Activated CD4-positive, alpha-beta T cell treated with anti-CD3 and anti-CD28 coated beads for 1 hour (primary cell): ENCODE measurements around the gene ADORA3.

Experiments used
- DNase-seq: peaks from one replicate; pipeline ENCODE4 v3.0.0-alpha.2; 2020

Gene ADORA3

DNA sequence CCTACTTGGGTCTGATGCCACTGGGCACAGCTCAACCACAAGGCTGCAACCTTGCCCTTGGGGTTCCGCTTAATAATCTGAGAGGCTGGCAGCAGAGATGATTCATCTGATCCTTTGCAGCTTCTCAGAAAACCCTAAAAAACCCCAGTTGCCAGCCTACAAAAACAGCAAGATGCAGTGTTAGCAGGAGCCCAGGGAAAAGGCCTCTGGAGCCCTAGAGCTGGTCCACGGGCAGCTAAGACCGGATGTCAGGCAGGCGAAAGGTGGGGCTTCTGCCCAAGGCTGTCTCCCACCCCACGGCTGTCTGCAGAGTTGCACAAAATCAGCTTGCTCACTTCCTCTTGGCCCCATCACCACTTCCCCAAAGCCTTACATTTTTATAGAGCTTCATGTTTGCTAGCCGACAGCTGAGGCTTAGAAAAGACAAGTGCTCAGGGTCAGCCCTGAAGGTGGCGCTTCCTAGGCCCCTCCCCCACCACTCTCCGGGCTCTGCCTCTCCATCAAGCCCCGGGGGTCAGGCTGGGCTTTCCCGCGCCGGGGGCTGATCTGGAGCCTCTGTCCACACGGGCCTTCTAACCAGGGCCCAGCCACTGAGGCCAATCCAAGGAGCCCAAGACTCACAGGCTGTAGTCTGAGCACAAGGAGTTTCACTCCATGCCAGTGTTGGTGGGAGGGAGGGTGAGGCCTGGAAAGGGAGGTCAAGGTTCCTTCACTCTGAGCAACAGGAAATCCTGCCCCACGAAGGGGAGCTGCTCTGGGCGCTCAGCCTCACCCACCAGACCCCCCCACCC, 4.2 kb upstream of the ADORA3 start:
- DNase-seq: peak; percentile 29

DNA sequence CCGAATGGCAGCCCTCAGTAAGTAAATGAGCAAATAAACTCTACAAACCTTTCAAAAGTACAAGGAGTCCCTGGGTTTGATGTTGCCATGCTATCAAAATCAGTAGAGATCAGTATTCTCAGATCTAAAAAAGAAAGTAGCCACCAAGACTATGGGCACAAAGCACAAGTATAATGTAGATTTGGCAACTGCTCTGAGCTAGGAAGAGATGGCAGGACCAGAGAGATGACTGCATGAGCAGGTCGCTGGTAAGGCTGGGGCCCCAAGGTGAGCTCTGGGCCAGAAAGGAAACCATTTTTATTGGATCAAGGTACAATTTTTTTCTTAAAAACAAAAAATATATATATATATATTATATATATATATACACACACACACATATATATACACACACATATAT, 3.1 kb upstream of the ADORA3 start:
- no peak for DNase-seq

DNA sequence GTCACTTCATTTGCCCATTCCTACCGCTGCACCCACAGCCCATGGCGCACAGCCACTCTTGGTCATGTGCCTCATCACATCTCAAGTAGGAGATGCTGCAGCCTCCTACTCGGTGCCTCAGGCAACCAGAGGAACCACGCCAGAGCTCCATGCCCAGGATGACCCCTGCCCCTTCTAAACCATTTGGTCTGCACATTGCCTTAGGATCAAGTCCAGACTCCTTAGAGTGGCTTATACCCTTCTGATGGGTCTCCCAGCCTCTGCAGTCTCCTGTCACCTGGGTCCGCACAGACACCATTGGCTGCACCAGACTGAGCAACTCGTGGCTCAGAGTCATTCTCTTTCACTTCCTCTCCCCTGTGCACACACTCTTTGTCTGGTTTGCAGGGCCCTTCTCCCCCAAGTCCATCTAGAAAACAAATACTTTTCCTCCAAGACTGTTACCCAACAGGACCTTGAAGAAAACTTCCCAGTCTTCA, 2.2 kb upstream of the ADORA3 start:
- DNase-seq: no peak

DNA sequence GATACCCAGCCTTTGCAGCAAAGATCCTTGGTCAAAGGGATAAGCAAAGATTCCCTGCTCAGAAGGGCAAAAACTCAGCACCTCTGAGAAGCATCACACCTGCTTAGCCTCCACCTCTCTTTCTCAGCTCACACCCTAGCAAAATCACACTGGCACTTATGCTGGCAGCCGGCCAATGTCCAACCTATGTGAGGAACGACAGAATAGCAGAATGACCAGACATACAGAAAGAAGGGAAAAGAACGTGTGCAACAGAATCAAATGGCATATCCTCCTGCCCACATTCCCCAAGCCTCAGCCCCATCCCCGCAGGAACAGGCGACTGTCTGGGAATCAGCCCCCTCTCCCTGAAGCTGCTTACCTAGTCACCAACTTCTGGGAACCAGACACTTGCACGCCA, 664 bp upstream of the ADORA3 start:
- DNase-seq: no peak

DNA sequence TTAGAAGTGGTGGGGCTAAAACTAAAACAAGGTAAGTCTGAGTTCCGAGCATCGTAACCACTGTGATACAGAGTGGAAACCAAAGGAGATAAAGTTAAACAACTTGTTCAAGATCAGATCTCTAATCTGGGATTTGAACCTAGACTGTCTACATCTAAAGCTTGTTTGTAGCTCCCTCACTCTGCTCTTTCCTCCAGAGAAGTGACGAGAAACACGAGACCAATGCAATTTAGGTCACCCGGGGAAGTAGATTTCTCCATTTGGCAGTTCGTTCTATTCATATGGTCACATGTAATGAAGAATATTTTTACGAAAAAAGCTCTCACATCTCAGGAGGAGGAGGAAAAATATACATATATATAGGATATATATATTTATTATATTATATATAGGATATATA, 1.8 kb downstream of the ADORA3 start:
- DNase-seq: no peak

DNA sequence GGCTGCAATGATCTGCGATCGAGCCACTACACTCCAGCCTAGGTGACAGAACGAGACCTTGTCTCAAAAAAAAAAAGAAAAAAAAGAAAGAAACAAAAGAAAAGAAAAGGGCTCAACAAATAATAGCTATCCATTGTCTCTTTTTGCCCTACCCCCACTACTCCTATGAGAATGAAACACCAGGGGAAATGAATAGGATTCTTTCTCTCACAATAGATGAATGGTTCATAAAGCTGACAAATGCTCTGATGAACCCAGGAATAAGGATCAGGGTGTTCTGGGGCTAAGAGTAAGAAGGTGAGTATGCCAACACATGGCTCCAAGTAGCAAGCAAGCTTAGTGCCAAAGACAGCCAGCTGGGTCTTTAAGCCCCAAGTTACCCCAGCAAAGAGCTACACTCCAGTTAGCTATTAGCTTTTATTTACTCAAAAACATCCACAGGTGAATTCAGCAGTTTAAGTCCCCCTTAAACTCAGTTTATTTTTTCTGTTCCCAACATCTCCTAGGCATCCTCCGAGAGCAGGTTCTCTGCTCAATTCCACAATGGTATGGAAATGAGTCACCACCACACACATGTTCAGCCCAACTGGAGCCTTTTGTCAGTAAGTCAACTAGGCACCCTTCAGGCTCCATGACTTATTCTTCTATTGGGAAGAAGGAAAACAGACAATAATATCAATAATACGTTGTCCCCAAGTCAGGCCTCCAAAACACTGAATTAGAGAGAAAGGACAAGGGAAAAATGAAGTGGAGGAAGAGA, 4.2 kb downstream of the ADORA3 start:
- no peak for DNase-seq

DNA sequence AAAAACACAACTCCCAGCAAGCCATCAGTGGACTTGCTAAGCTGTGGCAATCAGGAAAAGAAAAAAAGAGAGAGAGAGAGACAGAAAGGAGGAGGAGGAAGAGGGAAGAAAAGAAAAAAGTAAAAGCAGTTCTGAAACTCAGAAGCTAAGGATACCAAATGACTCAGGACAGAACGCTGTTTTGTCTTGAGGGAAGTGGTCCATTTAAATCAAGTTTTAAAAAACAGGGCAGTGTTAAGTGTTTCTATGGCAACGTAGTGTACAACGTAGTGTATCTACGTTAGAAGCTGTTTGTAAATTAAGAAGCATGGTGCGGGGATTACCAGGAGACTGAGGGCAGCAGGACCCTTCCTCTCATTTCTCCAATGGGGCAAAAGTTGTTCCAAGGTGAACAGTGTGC, 5.8 kb downstream of the ADORA3 start:
- DNase-seq: no peak

DNA sequence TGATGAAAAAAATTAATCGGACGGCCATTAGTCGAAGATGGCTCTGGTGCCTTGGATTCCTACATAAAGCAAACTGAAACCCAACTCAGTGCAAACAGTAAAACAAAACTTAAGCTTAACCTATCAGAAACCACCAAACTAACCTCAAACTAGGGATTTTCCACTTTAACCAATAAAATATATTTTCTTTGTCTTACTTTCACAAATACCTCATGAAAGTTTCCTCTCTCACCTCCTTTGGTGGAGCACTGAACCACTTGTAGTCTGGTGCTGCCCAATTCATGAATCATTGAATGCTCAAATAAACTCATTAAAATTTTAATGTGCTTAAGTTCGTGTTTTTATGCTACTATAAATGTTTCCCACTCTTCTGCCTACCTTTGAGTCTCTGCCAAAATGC, 7.0 kb downstream of the ADORA3 start:
- DNase-seq: no peak

DNA sequence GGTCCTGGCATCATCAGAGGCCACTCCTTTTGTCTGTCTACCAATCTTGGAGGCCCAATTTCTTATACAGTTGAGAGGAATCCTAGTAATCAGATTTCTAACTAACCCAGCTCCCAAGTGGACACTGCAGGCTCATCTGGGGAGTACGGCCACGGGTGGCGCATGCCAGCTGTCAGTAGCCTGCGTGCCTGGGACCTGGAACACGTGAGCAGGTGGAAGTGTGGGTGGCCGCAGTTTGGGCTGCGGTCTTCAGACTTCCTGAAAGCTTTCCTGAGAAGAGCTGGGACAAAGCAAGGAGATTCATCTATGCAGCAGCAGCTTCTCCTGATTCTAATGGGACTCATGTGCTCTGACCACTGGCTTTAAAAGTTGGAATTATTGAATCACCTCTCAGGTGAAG, 12.4 kb downstream of the ADORA3 start:
- no peak for DNase-seq

DNA sequence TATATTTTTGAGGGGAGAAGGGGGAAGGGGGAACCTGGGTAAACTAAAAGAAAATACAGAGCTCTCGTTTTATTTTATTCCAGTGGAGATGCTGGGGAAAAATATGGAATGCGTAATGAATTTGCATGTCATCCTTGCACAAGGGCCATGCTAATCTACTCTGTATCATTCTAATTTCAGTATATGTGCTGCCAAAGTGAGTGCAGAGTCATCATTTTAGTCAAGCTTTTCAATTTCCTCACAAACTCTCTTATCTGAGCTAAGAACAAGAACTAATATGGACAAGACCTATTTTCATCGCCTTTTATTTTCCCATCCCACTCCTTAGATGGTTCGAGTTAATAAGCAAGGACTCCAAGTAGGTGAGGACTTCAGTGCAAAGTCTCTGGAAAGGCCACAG, 13.2 kb downstream of the ADORA3 start:
- DNase-seq: no peak

DNA sequence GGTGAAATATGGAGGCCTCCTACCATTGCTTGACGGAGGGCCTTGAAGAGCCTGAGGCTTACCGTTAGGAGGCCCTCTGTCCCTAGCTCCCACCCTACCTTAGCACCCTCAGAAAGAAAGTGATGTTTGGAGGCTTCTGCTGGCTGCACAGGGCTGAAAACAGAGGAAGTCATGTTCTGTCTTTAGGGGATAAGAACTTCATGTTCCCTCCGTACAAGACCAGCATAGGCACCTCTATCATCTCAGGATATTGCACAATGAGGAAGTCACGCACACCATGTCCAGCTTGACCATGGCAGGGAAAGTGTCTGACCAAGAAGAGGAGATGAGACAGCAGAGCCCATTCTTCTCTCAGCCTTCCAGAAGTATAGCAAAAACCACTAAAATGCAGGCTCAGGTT, 13.8 kb downstream of the ADORA3 start:
- DNase-seq: no peak

DNA sequence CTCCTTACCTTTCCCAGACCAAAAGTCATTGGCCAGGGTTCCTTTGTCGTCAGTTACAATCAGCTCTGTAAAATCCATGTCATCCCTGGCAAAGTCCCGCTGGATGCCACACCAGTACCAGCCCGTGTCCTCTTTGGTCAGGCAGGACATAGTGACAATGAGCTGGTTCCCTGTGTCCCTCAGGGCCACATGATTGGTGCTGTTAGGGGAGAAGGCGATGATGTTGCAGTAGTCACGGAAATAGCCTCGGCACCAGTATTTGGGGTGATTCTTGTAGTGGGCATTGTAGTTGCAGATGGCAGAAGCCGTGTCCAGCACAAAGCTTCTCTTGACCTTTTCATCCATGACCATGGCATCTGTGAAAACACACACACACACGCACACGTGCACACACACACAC, 14.8 kb downstream of the ADORA3 start:
- no peak for DNase-seq

DNA sequence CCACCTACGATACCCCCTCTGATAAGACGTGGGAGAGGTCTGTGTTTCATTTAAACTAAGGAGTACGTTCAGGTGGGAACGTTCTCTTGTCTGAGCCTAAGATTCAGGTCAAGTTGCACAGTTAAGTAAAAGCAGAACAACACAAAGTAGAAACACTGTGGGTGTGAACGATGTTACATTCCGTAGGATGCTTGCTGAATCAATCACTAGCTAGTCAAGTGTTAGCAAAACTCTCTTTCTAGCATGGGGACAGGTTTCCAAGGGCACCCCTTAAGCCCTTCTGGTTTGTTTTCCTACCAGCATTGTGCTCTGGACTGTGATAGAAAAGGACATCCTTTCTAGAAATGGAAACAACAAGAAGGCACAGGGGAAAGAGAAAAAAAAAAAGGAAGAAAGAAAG, 16.3 kb downstream of the ADORA3 start:
- DNase-seq: no peak

DNA sequence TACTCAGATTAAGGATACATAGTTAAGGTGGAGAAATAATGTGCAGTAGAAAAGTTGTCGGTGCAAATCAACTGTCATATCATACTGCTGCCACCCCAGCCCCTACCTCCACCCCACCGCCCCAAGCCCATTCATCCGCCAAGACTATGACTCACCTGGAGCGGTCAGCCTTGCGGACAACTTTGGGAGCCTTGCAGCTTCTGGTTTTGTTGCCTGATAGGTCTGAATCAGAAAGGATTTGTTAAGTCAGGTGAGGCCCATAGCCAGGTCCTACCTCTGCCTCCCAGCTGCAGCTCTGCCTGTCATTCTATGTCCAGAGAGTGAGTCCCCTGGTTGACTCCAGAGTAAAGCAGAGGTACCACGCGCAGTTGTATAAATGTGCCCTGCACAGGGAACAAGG, 17.0 kb downstream of the ADORA3 start:
- no peak for DNase-seq

DNA sequence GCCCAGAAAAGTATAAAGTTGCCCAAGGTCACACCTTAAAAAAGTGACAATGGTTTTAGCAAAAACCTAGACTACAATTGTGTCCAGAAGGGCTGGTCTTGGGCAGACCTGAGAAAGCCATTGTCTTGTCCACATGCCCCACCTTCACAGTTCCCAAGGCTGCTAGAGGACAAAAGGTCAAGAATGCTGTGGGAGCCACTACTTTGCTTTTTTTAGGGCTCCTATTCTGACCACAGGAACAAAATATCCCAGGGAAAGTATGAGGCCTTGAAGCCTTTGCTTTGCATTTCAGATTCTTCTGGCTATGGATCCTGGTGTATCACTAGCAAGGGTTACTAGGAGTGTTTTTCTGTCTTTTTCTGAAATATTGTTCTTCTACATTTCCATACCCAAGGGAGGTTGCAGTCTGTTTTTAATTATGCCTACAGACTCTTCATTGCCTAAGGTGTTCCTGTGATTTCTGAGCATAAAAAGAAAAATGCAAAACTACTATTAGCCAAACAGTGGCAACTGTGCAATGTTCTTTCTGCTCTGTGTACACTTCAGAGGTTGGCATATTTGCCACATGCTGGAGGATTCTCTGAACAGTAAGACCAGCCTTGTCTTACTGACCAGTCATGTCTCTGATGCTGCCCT, 18.9 kb downstream of the ADORA3 start:
- no peak for DNase-seq

DNA sequence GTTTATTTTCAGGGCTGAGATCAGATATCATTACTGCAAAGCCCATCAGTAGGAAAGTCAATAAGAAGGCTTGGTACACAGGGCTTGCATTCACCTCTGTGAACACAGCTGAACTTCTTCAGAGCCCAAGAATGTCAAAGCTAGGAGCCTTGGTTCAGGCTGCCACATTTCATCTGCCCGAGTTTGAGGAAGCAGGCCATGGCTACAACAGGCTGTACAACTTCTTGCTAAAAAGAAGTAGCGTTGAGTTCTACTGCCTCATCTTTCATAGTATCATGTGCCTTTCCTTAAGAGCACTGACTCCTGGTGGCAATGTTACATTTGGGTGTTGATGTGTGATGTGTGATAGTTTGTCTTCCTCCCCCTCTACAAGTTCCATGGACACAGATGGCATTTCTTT, 19.6 kb downstream of the ADORA3 start:
- DNase-seq: no peak

DNA sequence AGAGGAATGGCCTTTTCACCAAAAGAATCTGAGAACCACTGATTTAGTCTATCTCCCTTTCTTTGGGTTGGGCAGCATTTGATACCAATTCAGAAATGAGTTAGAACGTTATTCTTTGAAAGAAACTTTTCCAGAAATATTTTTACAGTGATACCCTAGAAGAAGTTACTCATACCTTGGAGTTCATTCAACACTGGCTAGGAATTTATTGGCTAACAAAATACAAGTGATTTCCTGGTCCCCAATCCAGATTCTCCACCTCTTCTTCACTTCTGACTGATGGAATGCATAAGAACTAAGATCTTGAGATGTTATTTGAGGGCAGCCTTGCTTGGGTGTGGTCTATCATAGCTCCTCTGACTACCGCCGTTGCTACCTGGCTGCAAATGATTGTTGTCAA, 20.3 kb downstream of the ADORA3 start:
- DNase-seq: no peak

DNA sequence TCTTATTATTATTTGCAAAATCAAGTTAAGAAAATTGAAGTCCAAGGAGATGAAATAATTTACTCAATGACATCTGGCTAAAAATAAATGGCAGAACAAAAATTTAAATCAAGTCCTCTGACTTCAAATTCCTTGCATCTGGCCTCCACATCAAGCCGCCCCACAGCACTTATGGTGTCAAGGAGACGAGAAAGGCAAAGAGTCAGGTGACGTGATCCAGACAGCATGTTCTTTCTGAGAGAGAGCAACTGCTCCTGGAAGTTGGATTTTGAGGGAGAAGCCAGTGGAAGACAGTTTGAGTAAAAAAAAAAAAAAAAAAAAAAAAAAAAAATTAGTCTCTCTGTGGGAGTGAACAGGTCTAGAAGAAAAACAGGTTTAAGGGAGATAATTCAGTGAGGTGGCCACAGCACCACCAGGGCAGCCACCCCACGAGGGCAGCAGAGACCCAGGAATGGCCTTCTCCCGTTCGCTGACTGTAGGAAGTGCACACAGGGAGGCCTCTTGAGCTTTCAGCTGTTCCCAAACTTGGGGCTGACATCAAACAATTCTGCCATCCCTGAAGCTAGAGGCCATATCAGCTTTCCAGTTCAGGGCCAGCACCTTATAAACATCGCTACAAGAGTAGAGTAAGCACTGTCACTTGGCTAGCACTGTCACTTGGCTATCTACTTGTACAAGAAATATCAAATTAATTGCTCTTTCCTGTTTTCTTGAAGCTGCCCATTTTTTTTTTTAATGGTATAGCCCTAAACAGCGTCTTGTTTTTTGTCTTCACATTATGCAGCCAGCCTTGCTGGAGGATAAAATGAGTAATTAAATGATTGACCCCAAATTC, 21.8 kb downstream of the ADORA3 start:
- peak; percentile 45 for DNase-seq

DNA sequence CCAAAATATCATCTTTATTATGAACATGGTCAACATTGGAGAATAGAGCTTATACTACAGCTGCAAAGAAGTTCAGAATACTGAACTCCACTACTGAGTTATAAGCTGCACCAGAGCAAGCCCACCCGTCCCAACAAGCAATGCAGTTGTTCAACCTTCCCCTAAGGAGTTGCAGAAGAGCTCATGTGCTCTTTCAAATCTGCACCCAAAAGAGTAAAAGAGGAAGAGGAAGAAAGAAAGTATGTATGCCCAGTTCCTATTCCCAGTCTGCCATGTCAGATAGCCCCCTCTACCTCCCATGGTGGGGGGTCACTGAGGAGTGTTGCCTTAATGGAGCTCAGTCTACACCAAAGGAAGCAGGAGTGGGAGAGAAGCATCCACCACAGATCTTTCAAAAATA, 22.8 kb downstream of the ADORA3 start:
- DNase-seq: no peak

DNA sequence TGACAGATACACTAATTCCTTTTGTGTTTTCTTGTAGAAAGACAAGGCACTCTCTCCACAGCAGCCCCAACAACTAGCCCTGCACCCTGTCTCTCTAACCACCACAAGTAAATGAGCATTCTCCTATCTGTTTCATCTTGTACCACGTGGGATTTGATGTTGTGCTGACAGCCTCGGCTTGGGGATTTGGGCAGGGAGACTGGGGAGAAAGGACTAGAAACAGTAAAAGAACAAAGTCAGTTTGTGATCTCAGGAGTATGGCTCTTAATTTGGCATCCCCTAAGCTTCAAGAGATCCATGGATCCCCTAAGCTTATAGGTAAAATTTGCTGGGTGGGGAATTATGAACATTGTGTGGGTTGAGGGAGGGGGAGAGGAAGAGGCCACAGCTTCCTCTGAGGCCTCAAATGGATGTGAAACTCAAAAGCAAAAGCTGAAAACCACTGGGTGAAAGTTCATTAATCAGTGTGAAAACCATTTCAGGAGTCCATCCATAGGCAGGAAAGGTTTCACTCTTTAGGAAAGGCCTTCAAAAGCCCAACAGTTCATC, 26.6 kb downstream of the ADORA3 start:
- DNase-seq: no peak

DNA sequence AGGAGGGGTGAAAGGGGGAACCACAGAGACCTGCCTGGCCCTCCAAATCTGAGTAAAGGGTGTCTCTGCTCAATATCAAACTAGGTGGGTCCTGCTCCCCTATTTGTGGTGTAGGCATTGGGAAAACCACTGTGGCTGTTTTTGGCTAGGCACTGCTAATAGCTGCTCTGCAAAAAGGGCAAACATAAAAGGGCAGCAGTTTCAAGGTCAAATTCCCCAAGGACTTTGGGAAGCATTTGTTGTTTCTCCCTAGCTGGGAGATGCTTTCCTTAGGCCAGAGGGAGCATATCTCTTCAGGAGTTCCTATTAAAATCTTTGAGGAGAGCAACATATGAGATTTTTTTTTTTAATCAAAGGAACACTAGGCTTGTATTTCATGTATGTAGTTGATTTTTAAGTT, 27.2 kb downstream of the ADORA3 start:
- no peak for DNase-seq

DNA sequence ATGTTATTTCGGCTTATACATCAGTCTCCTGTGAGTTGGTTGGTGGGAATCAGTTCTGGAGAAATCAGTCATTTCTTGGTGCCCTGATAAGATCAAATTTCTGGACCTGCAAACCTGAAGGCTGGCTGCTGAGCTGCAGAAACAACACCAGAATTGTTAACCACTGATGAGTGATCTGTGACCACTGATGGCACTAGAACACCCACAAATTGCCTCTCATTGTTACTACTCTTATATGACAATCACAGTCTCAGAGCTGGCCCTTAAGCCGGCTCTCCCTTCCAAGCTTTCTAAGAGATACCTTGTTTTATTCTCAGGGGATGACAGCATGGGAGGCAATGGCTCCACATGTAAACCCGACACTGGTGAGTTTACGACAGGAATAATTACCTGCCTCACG, 27.7 kb downstream of the ADORA3 start:
- DNase-seq: no peak

DNA sequence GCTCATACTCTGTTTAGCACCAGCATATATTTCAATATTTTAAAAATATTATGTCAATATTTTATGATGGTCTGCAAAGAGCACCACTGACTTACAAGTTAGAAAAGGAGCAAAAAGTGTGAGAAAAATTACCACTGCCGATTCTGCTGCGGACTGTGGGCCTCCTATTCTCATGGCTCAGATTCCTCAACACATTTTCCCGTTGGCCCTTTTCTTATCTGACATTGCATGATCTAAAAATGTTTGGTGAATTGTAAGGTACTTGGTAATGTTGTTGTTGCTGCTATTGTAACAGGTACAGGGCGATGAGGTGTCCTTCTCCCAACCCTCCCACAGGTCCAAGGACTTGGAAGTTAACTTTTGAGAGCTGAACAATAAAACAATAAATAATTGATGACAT, 28.9 kb downstream of the ADORA3 start:
- DNase-seq: no peak
